ENCODE measurements around the gene SRF.

DNA sequence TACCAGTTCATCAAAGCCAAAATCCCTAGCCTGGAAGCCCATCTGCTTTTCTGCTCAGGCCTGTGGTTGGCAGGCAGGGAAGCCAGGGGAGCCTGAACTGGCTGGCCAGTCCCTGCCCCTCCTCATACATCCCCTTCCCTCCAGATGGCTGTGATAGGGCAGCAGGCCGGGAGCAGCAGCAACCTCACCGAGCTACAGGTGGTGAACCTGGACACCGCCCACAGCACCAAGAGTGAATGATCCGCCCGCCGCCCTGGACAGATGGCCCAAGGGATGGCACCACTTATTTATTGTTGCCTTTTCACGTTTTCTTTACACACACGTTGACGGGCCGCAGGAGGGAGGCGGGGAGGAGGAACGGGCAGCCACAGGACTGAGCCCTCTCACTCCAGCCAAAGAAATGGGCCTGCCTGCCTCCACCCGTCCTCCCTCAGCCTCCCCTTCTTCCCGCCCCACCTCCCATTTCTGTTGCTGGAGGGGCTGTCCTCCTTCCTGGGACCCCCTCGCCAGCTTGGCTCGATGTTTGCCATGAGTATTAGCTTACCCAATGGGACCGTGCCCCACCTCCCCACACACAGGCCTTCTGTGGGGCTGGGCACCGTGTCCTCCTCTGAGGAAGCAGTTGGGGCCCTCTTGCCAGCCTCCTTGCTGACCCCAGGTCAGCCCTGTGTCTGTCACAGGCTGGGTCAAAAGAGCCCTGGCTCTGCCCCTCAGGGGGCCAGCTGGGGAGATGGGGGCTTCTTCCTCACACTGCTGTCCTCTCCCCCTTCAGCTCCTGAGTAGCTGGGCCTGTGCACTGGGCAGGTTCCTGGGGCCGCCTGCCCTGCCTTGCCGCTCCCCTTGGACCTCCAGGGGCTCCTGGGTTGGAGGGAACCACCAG lies 8.1 kb downstream of the SRF start:
- no peak for TF ChIP-seq CTCF (IDR thresholded peaks at IDR 0.05)
- no peak for TF ChIP-seq POLR2A (IDR thresholded peaks at IDR 0.05)
